Spleen (tissue), 7 donors: Measurements from ENCODE around the gene USP13.

Experiments used
- POLR2AphosphoS5 ChIP-seq, 3 donors: sonication (generic); formaldehyde crosslinking; IDR thresholded peaks; one replicate each; pipeline ENCODE4 v1.5.1; 2017; ENCODE audit warnings: antibody characterized with exemption in 3 of 3
- TF ChIP-seq, protein P1 (sequence below), 11 experiments: fragments of 200-600 bp in 7 of 11; fragments of 450-650 bp in 4 of 11; sonication (generic) in 4 of 11; IDR thresholded peaks in 8 of 11; conservative IDR thresholded peaks in 3 of 11; 1 replicate in 7 of 11; 2 replicates in 4 of 11; pipeline versions ENCODE4 v1.4.0 to v1.8.0; 2016 to 2021; ENCODE audit warnings: antibody characterized with exemption in 11 of 11, inconsistent platforms in 4 of 11, mild to moderate bottlenecking in 1 of 11
- donor health status: DM: no; HTN: no; CAD: no; lungs with moderate emphysema.
- donor health status: DM: no; HTN: no; CAD: no.
- donor health status: DM: no; HTN: no; CAD: no.

DNA sequence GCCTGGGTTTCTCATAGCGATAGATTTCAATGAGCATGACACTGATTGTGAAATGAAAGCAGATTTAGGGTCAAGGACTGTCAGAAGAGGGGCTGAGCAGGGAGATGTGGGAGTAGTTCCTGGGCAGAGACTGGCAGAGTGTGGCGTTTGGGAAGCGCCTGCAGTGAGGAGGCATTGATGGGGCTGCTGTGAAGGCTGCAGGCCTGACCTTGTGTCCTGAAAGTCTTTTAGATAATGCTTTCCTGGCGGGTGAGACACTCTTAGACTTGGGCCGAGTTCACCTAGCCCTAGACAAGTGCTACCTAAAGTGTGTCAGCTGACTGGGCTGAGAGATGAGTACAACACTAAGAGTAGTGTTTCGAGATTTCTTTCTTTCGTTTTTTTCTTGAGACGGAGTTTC is 20.7 kb downstream of the USP13 start:
- TF ChIP-seq, protein P1, sequence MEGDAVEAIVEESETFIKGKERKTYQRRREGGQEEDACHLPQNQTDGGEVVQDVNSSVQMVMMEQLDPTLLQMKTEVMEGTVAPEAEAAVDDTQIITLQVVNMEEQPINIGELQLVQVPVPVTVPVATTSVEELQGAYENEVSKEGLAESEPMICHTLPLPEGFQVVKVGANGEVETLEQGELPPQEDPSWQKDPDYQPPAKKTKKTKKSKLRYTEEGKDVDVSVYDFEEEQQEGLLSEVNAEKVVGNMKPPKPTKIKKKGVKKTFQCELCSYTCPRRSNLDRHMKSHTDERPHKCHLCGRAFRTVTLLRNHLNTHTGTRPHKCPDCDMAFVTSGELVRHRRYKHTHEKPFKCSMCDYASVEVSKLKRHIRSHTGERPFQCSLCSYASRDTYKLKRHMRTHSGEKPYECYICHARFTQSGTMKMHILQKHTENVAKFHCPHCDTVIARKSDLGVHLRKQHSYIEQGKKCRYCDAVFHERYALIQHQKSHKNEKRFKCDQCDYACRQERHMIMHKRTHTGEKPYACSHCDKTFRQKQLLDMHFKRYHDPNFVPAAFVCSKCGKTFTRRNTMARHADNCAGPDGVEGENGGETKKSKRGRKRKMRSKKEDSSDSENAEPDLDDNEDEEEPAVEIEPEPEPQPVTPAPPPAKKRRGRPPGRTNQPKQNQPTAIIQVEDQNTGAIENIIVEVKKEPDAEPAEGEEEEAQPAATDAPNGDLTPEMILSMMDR (IDR thresholded peaks at IDR 0.05 in 8 of 11, conservative IDR thresholded peaks at IDR 0.05 in 3 of 11) = no peak
- TF ChIP-seq POLR2AphosphoS5 (IDR thresholded peaks at IDR 0.05) = peak in 2 of 3 donors; percentile 22 to 45
